Esophagus muscularis mucosa (tissue), 4 donors: Measurements from ENCODE around the gene PSAP. TPM values are rescaled to one million over a fixed set of nuclear protein-coding genes. Genes with fewer than 3 reads are reported as not detected.
"Not testable (repeated sequence)": the region's sequence is repeated elsewhere in the genome, so short reads cannot be mapped to it uniquely, and the experiment has no call there.

Source experiments
- DNase-seq: peaks from one replicate; pipeline ENCODE4 v3.0.0-alpha.2; 2017; ENCODE audit errors: extremely low spot score
- H3K27ac ChIP-seq, 4 donors: fragments of 200-600 bp; sonication (generic); replicated peaks in 1 of 4; 1 replicate in 3 of 4; 2 replicates in 1 of 4; pipeline ENCODE4 v1.5.1; 2016 to 2019; ENCODE audit warnings: mild to moderate bottlenecking in 1 of 4
- H3K27me3 ChIP-seq, 4 donors: fragments of 200-600 bp; sonication (generic); one replicate each; pipeline versions ENCODE4 v1.5.1 to v1.6.0; 2016 to 2019
- H3K36me3 ChIP-seq, 4 donors: fragments of 200-600 bp; sonication (generic); one replicate each; pipeline ENCODE4 v1.5.1; 2016 to 2019
- H3K4me1 ChIP-seq, 4 donors: fragments of 200-600 bp; sonication (generic); one replicate each; pipeline ENCODE4 v1.5.1; 2016 to 2019
- H3K4me3 ChIP-seq, 4 donors: fragments of 200-600 bp; sonication (generic); 1 replicate in 2 of 4; 2 replicates in 2 of 4; pipeline ENCODE4 v1.5.1; 2016 to 2019; ENCODE audit warnings: mild to moderate bottlenecking in 4 of 4, moderate library complexity in 1 of 4
- H3K9me3 ChIP-seq, 4 donors: fragments of 200-600 bp; sonication (generic); 1 replicate in 3 of 4; 2 replicates in 1 of 4; pipeline ENCODE4 v1.5.1; 2016 to 2019
- CTCF ChIP-seq, 3 experiments: fragments of 200-600 bp in 2 of 3; fragments of 450-650 bp in 1 of 3; sonication (generic) in 2 of 3; IDR thresholded peaks; one replicate each; pipeline ENCODE4 v1.5.1; 2017 to 2019; ENCODE audit warnings: antibody characterized with exemption in 3 of 3, mild to moderate bottlenecking in 2 of 3, moderate library complexity in 1 of 3
- EP300 ChIP-seq: sonication (generic); formaldehyde crosslinking; IDR thresholded peaks from one replicate; pipeline ENCODE4 v1.6.1; 2017; ENCODE audit warnings: antibody characterized with exemption
- POLR2A ChIP-seq: fragments of 450-650 bp; IDR thresholded peaks from one replicate; pipeline ENCODE4 v1.6.1; 2017; ENCODE audit warnings: antibody characterized with exemption, moderate library complexity, mild to moderate bottlenecking, low read depth
- POLR2AphosphoS5 ChIP-seq, 2 donors: sonication (generic); formaldehyde crosslinking; IDR thresholded peaks; one replicate each; pipeline ENCODE4 v1.6.1; 2017; ENCODE audit warnings: antibody characterized with exemption in 2 of 2
- WGBS: methylation state at CpG from one replicate; pipeline ENCODE4 v1.1.5; 2018; 5-methylcytosine and 5-hydroxymethylcytosine counted together
- intact Hi-C: fragments of 100-400 bp; cut with DNase I; formaldehyde crosslinking; loops from one replicate; pipeline ENCODE4 v1.15.1; 2023
- total RNA-seq, 4 donors: library from RNA; depleted of rRNA; stranded (reverse); fragments of >200 nt; gene quantifications; one replicate each; pipeline versions ENCODE4 v1.1.0 to v1.2.1, GENCODE V29; 2016

PSAP gene
- total RNA-seq, 4 donors from 2014 or later = 537 to 740 (median 698) TPM

- H3K4me3 ChIP-seq = no peak overlapping the region
- WGBS = 91% methylated on average over 6 of the region's 7 CpGs
- DNase-seq = no peak
- intact Hi-C loops = no loop called here
- peaks cover 8 to 13% (median 10%) of the 10 kb centered on the region in 4 donors for H3K4me1 ChIP-seq
- no peak overlapping the region for H3K27ac ChIP-seq
- H3K9me3 ChIP-seq = no peaks in the 10 kb centered on the region
- TF ChIP-seq POLR2A (no peak), CTCF (IDR thresholded peaks at IDR 0.05) (no peak), POLR2AphosphoS5 (IDR thresholded peaks at IDR 0.05) (no peak), EP300 (no peak)
- no peaks in the 10 kb centered on the region for H3K36me3 ChIP-seq
- H3K27me3 ChIP-seq = no peaks in the 10 kb centered on the region
Observed at GRCh38 chr10:71873582-71874211, 22.6 kb upstream of the PSAP start.

GRCh38 chr10:71869601-71870000 is 18.6 kb upstream of the PSAP start:
- WGBS = 95% methylated on average over 11 of the region's 32 CpGs
- H3K27ac ChIP-seq, H3K27me3 ChIP-seq, H3K9me3 ChIP-seq, DNase-seq, intact Hi-C loops, H3K36me3 ChIP-seq, H3K4me3 ChIP-seq: not testable (repeated sequence)
- peaks cover 8 to 16% (median 10%) of the 10 kb centered on the region in 4 donors for H3K4me1 ChIP-seq

DNA sequence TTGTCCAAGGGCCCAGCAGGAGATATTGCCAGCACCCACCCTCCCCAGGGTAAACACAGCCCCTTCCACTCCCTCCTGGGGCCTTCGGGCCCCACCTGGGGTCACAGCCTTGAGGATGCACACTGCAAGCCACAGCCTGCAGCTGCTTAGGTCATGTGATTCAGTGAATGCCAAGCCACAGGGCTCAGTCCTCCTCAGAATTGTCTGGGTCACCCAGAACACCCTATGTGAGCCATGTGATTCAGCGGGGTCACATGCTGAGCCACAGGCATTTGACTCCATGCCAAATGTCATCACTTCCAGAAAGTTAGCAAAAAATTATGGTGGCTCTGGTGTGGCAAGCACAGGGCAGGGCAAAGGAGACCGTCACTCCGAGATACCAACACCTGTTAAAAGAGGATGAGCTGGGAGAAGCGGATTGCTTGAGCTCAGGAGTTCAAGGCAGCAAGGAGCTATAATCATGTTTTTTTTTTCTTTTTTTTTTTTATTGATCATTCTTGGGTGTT is 17.2 kb upstream of the PSAP start:
- intact Hi-C loops = no loop called here
- 82% methylated on average over 5 of the region's 5 CpGs for WGBS
- no peak for DNase-seq

DNA sequence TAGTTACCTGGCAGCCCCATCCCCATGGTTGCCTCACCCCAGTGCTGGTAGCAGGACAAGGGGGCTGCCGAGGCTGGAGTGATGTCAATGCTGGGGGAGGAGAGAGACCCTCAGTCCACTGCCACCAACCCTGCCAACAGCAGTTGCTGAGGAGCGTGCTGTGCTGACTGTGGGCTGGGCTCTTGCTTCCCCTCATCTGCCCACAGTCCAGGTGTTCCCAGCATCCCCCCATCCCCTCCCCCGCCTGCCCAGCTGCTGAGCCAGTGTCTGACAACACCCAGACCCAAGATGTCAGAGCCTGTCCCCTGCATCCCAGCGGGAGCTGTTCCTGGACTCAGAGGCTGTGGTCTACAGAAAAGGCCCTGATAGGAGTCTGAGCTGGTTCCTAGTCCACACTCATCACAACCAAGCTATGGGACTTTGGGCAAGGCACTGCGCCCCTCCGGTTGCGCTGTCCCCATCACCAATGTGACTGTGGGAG is 14.6 kb upstream of the PSAP start:
- no peak overlapping the region for H3K4me3 ChIP-seq
- intact Hi-C loops = no loop called here
- peaks cover 12 to 23% (median 16%) of the 10 kb centered on the region in 4 donors for H3K4me1 ChIP-seq
- DNase-seq = no peak
- no peaks in the 10 kb centered on the region for H3K36me3 ChIP-seq
- H3K27ac ChIP-seq = no peak overlapping the region
- TF ChIP-seq EP300 (no peak), POLR2A (no peak), CTCF (IDR thresholded peaks at IDR 0.05) (no peak)
- H3K27me3 ChIP-seq = no peaks in the 10 kb centered on the region
- H3K9me3 ChIP-seq = no peaks in the 10 kb centered on the region
- WGBS = 100% methylated on average over 2 of the region's 7 CpGs

More for the DNA sequence above, 17.2 kb upstream of the PSAP start:
- Histone ChIP-seq H3K9me3 (no peaks in the 10 kb centered on the region), H3K27ac (no peak overlapping the region), H3K36me3 (no peaks in the 10 kb centered on the region), H3K27me3 (no peaks in the 10 kb centered on the region), H3K4me1 (peaks cover 8 to 16% (median 10%) of the 10 kb centered on the region in 4 donors), H3K4me3 (no peak overlapping the region)
- TF ChIP-seq POLR2AphosphoS5 (IDR thresholded peaks at IDR 0.05) (peak in 1 of 2 donors; percentile 56), CTCF (IDR thresholded peaks at IDR 0.05) (no peak), POLR2A (no peak)

GRCh38 chr10:71864911-71865361 is 13.9 kb upstream of the PSAP start:
- intact Hi-C loops = no loop called here
- 84% methylated on average over 5 of the region's 5 CpGs for WGBS
- DNase-seq = no peak

More at GRCh38 chr10:71864911-71865361, 13.9 kb upstream of the PSAP start:
- Histone ChIP-seq H3K27ac (no peak overlapping the region), H3K4me3 (no peak overlapping the region), H3K4me1 (peaks cover 18 to 30% (median 23%) of the 10 kb centered on the region in 4 donors), H3K27me3 (no peaks in the 10 kb centered on the region), H3K9me3 (no peaks in the 10 kb centered on the region), H3K36me3 (no peaks in the 10 kb centered on the region)
- no peak for TF ChIP-seq CTCF (IDR thresholded peaks at IDR 0.05)
- TF ChIP-seq POLR2AphosphoS5 (IDR thresholded peaks at IDR 0.05) = no peak
- no peak for TF ChIP-seq EP300
- no peak for TF ChIP-seq POLR2A
